NCI-H2196 treated with DMSO at 0.1 percent for 48 hours (cell line): ENCODE measurements around the gene CLDN8.

Experiments
- DNase-seq: peaks from one replicate; lab custom pipeline; 2025; ENCODE audit not compliant: unreplicated experiment; lab: John Stamatoyannopoulos, UW

The CLDN8 gene

GRCh38 chr21:30216041-30216723 lies at the start of gene CLDN8:
CLDN8 (minus strand) TSS chr21:30216097; CDS start chr21:30215925, 172 bp downstream.
- no peak for DNase-seq

- no peak for DNase-seq
Observed at GRCh38 chr21:30257773-30258172, 41.9 kb upstream of the CLDN8 start.

- DNase-seq, result no peak
Observed at GRCh38 chr21:30256100-30256499, 40.2 kb upstream of the CLDN8 start.

- DNase-seq, result no peak
Observed at GRCh38 chr21:30255679-30256078, 39.8 kb upstream of the CLDN8 start.

- DNase-seq, result no peak
Observed at GRCh38 chr21:30251781-30252180, 35.9 kb upstream of the CLDN8 start.

GRCh38 chr21:30249936-30250335 lies 34.0 kb upstream of the CLDN8 start:
- no peak for DNase-seq

GRCh38 chr21:30248844-30249243 lies 32.9 kb upstream of the CLDN8 start:
- DNase-seq, result no peak

GRCh38 chr21:30245061-30245460 lies 29.2 kb upstream of the CLDN8 start:
- no peak for DNase-seq

GRCh38 chr21:30243691-30244090 lies 27.8 kb upstream of the CLDN8 start:
- no peak for DNase-seq

- DNase-seq, result no peak
Observed at GRCh38 chr21:30240661-30241060, 24.8 kb upstream of the CLDN8 start.

- DNase-seq, result no peak
Observed at GRCh38 chr21:30238168-30238567, 22.3 kb upstream of the CLDN8 start.

GRCh38 chr21:30234643-30235042 lies 18.7 kb upstream of the CLDN8 start:
- no peak for DNase-seq

GRCh38 chr21:30234050-30234449 lies 18.2 kb upstream of the CLDN8 start:
- no peak for DNase-seq

- DNase-seq, result no peak
Observed at GRCh38 chr21:30233228-30234020, 17.5 kb upstream of the CLDN8 start.

GRCh38 chr21:30232011-30232410 lies 16.1 kb upstream of the CLDN8 start:
- no peak for DNase-seq

- DNase-seq, result no peak
Observed at GRCh38 chr21:30227633-30228404, 11.9 kb upstream of the CLDN8 start.

- DNase-seq, result no peak
Observed at GRCh38 chr21:30227128-30227527, 11.2 kb upstream of the CLDN8 start.

GRCh38 chr21:30223596-30223995 lies 7.7 kb upstream of the CLDN8 start:
- DNase-seq, result no peak

- DNase-seq, result no peak
Observed at GRCh38 chr21:30222724-30223123, 6.8 kb upstream of the CLDN8 start.

- DNase-seq, result no peak
Observed at GRCh38 chr21:30211071-30211470, 4.8 kb downstream of the CLDN8 start.

- DNase-seq, result no peak
Observed at GRCh38 chr21:30209601-30210000, 6.3 kb downstream of the CLDN8 start.

- DNase-seq, result no peak
Observed at GRCh38 chr21:30207252-30207579, 8.7 kb downstream of the CLDN8 start.
